Type B pancreatic cell (in vitro differentiated cells): ENCODE measurements around the gene CNTNAP3. TPM values are rescaled to one million over a fixed set of nuclear protein-coding genes. Genes with fewer than 3 reads are reported as not detected.
"Not testable (repeated sequence)": the region's sequence is repeated elsewhere in the genome, so short reads cannot be mapped to it uniquely, and the experiment has no call there.

Experiments used
- DNase-seq: peaks from one replicate; pipeline ENCODE4 v3.0.0; 2021; ENCODE audit warnings: mixed read lengths; ENCODE audit not compliant: unreplicated experiment; ENCODE audit errors: extremely low spot score
- H3K27ac Mint-ChIP-seq: 2 replicates; pipeline ENCODE4 v1.8.0; 2021; ENCODE audit warnings: mild to moderate bottlenecking, mixed read lengths
- H3K27me3 Mint-ChIP-seq: 2 replicates; pipeline ENCODE4 v1.8.0; 2021; ENCODE audit warnings: mixed read lengths
- H3K36me3 Mint-ChIP-seq: 2 replicates; pipeline ENCODE4 v1.8.0; 2021; ENCODE audit warnings: mixed read lengths
- H3K4me1 Mint-ChIP-seq: one replicate; pipeline ENCODE4 v1.8.0; 2021; ENCODE audit warnings: mixed read lengths; ENCODE audit not compliant: unreplicated experiment
- H3K4me3 Mint-ChIP-seq: 2 replicates; pipeline ENCODE4 v1.8.0; 2021; ENCODE audit warnings: mild to moderate bottlenecking, mixed read lengths
- H3K9me3 Mint-ChIP-seq: 2 replicates; pipeline ENCODE4 v1.8.0; 2021; ENCODE audit warnings: mixed read lengths
- total RNA-seq: library from RNA; stranded (reverse); gene quantifications from 2 replicates; pipeline ENCODE4 v1.2.1, GENCODE V29; 2021; ENCODE audit warnings: low replicate concordance

Gene CNTNAP3
- total RNA-seq, 1 donor from 2014 or later, result 21.1 TPM

- H3K4me3 Mint-ChIP-seq, H3K27ac Mint-ChIP-seq: not testable (repeated sequence)
Observed at GRCh38 chr9:39042352-39042803, 245.6 kb downstream of the CNTNAP3 start.

DNA sequence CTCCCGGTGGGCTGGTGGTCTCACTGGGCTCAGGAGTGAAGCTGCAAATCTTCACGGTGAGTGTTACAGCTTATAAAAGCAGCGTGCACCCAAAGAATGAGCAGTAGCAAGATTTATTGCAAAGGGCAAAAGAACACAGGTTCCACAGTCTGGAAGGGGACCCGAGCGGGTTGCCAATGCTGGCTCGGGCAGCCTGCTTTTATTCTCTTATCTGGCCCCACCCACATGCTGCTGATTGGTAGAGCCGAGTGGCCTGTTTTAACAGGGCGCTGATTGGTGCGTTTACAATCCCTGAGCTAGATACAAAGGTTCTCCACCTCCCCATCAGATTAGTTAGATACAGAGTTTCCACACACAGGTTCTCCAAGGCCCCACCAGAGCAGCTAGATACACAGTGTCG is 246.2 kb downstream of the CNTNAP3 start:
- H3K27me3 Mint-ChIP-seq, H3K27ac Mint-ChIP-seq, H3K9me3 Mint-ChIP-seq, H3K4me1 Mint-ChIP-seq, H3K4me3 Mint-ChIP-seq, H3K36me3 Mint-ChIP-seq, DNase-seq: not testable (repeated sequence)

More at GRCh38 chr9:39042352-39042803, 245.6 kb downstream of the CNTNAP3 start:
- DNase-seq, H3K9me3 Mint-ChIP-seq, H3K27me3 Mint-ChIP-seq, H3K4me1 Mint-ChIP-seq, H3K36me3 Mint-ChIP-seq: not testable (repeated sequence)

DNA sequence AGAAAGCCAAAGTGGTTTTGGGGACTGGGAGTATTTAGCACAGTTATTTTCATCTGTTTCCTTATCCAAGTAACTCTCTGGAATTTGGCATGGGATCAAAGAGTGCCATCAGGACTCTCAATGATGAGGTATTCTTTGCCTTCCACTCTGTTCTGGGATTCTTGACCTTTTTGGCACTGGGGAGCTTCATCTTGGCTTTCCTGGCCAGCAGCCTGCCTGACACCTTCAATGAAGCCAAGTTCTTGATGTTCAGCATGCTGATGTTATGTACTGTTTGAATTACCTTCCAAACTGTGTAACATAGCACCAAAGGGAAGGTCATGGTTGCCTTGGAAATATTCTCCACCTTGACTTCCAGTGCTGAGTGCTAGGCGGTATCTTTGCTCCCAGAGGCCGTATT is 248.8 kb downstream of the CNTNAP3 start:
- H3K27me3 Mint-ChIP-seq, H3K4me3 Mint-ChIP-seq, DNase-seq: not testable (repeated sequence)

GRCh38 chr9:39038221-39038620 is 249.7 kb downstream of the CNTNAP3 start:
- not testable (repeated sequence) for H3K4me1 Mint-ChIP-seq, DNase-seq, H3K4me3 Mint-ChIP-seq, H3K36me3 Mint-ChIP-seq, H3K9me3 Mint-ChIP-seq, H3K27me3 Mint-ChIP-seq, H3K27ac Mint-ChIP-seq

More for the DNA sequence above, 248.8 kb downstream of the CNTNAP3 start:
- H3K9me3 Mint-ChIP-seq, H3K4me1 Mint-ChIP-seq, H3K27ac Mint-ChIP-seq, H3K36me3 Mint-ChIP-seq: not testable (repeated sequence)

GRCh38 chr9:39033849-39034248 is 254.1 kb downstream of the CNTNAP3 start:
- H3K27me3 Mint-ChIP-seq, H3K36me3 Mint-ChIP-seq, H3K4me3 Mint-ChIP-seq, DNase-seq, H3K9me3 Mint-ChIP-seq, H3K4me1 Mint-ChIP-seq, H3K27ac Mint-ChIP-seq: not testable (repeated sequence)

DNA sequence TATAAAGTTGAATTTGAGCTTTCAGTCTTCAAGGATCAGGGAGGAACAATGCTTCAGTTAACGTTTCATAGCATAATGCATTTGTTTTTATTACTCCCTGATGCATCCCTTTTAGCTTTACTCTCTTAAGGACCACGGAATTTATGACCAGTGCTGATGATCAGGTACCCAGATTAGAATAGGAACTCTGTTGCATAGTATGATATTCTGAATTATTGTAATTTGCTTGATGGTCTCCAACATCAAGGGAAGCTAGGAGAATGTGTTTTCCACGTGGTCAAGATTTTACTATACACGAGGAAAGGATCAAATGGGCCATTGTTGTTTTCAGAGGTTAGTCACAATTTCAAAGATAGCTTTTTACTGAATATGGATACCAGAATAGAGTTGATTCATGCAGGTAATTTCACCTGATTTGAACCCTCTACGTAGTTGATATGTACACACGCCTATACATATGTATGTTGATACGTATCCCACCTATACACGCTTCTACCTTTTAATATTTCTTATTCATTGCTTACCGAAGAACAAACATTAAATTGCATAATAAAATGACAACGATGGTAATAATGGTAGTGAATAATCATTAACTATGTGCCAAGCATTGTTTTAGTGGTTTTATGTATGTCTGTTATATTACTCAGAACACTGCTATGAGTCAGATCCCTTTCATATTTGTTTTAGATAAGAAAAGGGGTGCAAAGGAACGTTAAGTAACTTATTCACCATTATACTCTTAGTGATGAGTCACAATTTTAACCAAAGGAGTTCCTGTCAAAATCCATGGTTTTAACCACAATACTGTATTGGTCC is 257.6 kb downstream of the CNTNAP3 start:
- not testable (repeated sequence) for DNase-seq, H3K4me1 Mint-ChIP-seq, H3K27ac Mint-ChIP-seq, H3K27me3 Mint-ChIP-seq, H3K4me3 Mint-ChIP-seq, H3K36me3 Mint-ChIP-seq, H3K9me3 Mint-ChIP-seq

DNA sequence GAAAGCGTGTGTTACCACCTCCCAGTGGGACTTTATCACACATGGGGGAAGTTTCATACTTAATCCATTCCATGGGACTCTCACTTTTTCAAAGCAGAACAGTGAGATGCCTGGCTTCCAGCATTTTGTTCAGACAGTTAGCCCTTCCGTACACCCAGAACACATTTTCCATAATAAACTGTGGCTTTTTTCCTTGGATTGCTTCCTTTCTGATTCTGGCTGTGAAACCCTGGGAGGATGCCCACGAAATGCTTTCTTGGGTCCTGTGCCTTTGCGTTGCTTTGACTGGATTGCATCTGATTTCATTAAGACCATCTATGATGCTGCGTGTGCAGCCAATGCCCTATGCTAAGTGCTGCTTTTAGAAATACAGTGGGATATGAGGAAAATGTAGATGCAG is 259.1 kb downstream of the CNTNAP3 start:
- H3K36me3 Mint-ChIP-seq, H3K9me3 Mint-ChIP-seq, H3K4me3 Mint-ChIP-seq, H3K27ac Mint-ChIP-seq, H3K4me1 Mint-ChIP-seq, DNase-seq, H3K27me3 Mint-ChIP-seq: not testable (repeated sequence)

DNA sequence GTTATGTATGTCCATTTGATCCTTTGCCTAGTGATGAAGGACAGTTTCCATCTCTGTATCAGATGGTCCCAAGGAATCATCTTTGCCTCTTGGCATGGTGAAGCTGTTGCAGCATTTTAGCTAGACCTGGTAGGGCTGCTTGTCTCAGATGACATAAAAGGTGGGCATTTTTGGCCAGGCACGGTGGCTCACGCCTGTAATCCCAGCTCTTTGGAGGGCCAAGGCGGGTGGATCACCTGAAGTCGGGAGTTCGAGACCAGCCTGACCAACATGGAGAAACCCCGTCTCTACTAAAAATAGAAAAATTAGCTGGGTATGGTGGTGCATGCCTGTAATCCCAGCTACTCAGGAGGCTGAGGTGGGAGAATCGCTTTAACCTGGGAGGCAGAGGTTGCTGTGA is 259.8 kb downstream of the CNTNAP3 start:
- DNase-seq, H3K4me3 Mint-ChIP-seq, H3K27ac Mint-ChIP-seq, H3K4me1 Mint-ChIP-seq, H3K36me3 Mint-ChIP-seq, H3K27me3 Mint-ChIP-seq, H3K9me3 Mint-ChIP-seq: not testable (repeated sequence)

GRCh38 chr9:39025911-39026588 is 261.9 kb downstream of the CNTNAP3 start:
- not testable (repeated sequence) for DNase-seq, H3K4me1 Mint-ChIP-seq, H3K27ac Mint-ChIP-seq, H3K4me3 Mint-ChIP-seq, H3K9me3 Mint-ChIP-seq, H3K27me3 Mint-ChIP-seq, H3K36me3 Mint-ChIP-seq

Other genes starting within 250 kb of the CNTNAP3 start
- not detected in 2 replicates for gene SPATA31A1, start 67.5 kb upstream of the CNTNAP3 start, total RNA-seq